ENCODE data around the gene ELP2. TPM values are rescaled to one million over a fixed set of nuclear protein-coding genes. Genes with fewer than 3 reads are reported as not detected.
"Not testable (repeated sequence)": the region's sequence is repeated elsewhere in the genome, so short reads cannot be mapped to it uniquely, and the experiment has no call there.

The ELP2 gene
- polyA plus RNA-seq (2011; rRNA removed) (83.1 and 125 TPM in 2 replicates), polyA minus RNA-seq (2011; rRNA and poly(A)+ RNA removed) (89.3 and 130 TPM in 2 replicates)

GRCh38 chr18:36129300-36130038, at the start of gene ELP2, which contains the start of gene SLC39A6:
TSS of gene ELP2 (plus strand) at chr18:36129899. CDS start at chr18:36129934, 35 bp downstream.
TSS of gene SLC39A6 (minus strand) at chr18:36129340. CDS start at chr18:36127007, 2,333 bp downstream.
- ChIA-PET CTCF (interaction anchor here (0.6 to 1.7 kb wide), 6 partner anchors 19 to 746 kb away, joined by 3 to 5 read pairs (median 5); no protein-coding TSS in a partner anchor), POLR2A (no interaction called here)
- peak within 1 kb of the TSS; percentile 77 for H3K4me3 ChIP-seq (ENCODE audit: low read depth, low read length)
- DNase-seq (ENCODE audit: low read depth), result peak; percentile 57
- TF ChIP-seq CTCF (IDR thresholded peaks at IDR 0.05; ENCODE audit: insufficient read depth, low read depth, low read length), result no peak
- peaks cover 1% of the 10 kb centered on the region for H3K36me3 ChIP-seq (ENCODE audit: control insufficient read depth, insufficient read depth, low read length)
- H3K27me3 ChIP-seq (ENCODE audit: control insufficient read depth, insufficient read depth, low read length), result no peaks in the 10 kb centered on the region

- CTCF ChIA-PET, result interaction anchor here (1.4 kb wide), 1 partner anchor 54 kb away, joined by 3 read pairs; no protein-coding TSS in a partner anchor
- POLR2A ChIA-PET, result not testable (repeated sequence)
Observed at GRCh38 chr18:36081118-36081517, 48.6 kb upstream of the ELP2 start.

GRCh38 chr18:36083729-36084128, 46.0 kb upstream of the ELP2 start:
- no peak for TF ChIP-seq CTCF (IDR thresholded peaks at IDR 0.05; ENCODE audit: insufficient read depth, low read depth, low read length)
- Histone ChIP-seq H3K27me3 (ENCODE audit: control insufficient read depth, insufficient read depth, low read length) (no peaks in the 10 kb centered on the region), H3K4me3 (ENCODE audit: low read depth, low read length) (no peak overlapping the region), H3K36me3 (ENCODE audit: control insufficient read depth, insufficient read depth, low read length) (no peaks in the 10 kb centered on the region)
- DNase-seq (ENCODE audit: low read depth), result no peak
- CTCF ChIA-PET, result no interaction called here
- POLR2A ChIA-PET, result no interaction called here

More at GRCh38 chr18:36081118-36081517, 48.6 kb upstream of the ELP2 start:
- not testable (repeated sequence) for H3K4me3 ChIP-seq (ENCODE audit: low read depth, low read length); H3K27me3 ChIP-seq (ENCODE audit: control insufficient read depth, insufficient read depth, low read length); H3K36me3 ChIP-seq (ENCODE audit: control insufficient read depth, insufficient read depth, low read length); DNase-seq (ENCODE audit: low read depth)

GRCh38 chr18:36085195-36085594, 44.5 kb upstream of the ELP2 start:
- no peaks in the 10 kb centered on the region for H3K36me3 ChIP-seq (ENCODE audit: control insufficient read depth, insufficient read depth, low read length)
- TF ChIP-seq CTCF (IDR thresholded peaks at IDR 0.05; ENCODE audit: insufficient read depth, low read depth, low read length), result no peak
- H3K4me3 ChIP-seq (ENCODE audit: low read depth, low read length), result no peak overlapping the region
- no peaks in the 10 kb centered on the region for H3K27me3 ChIP-seq (ENCODE audit: control insufficient read depth, insufficient read depth, low read length)
- ChIA-PET POLR2A (no interaction called here), CTCF (interaction anchor here (1.1 to 1.4 kb wide), 3 partner anchors 10 to 67 kb away, joined by 3 to 9 read pairs (median 4); no protein-coding TSS in a partner anchor)
- no peak for DNase-seq (ENCODE audit: low read depth)

- DNase-seq (ENCODE audit: low read depth), result no peak
- ChIA-PET POLR2A (no interaction called here), CTCF (interaction anchor here (1.0 to 1.4 kb wide), 3 partner anchors 9 to 198 kb away, joined by 3 to 9 read pairs (median 3); no protein-coding TSS in a partner anchor)
- no peak overlapping the region for H3K4me3 ChIP-seq (ENCODE audit: low read depth, low read length)
- H3K27me3 ChIP-seq (ENCODE audit: control insufficient read depth, insufficient read depth, low read length), result no peaks in the 10 kb centered on the region
- TF ChIP-seq CTCF (IDR thresholded peaks at IDR 0.05; ENCODE audit: insufficient read depth, low read depth, low read length), result no peak
- H3K36me3 ChIP-seq (ENCODE audit: control insufficient read depth, insufficient read depth, low read length), result no peaks in the 10 kb centered on the region
Observed at GRCh38 chr18:36086186-36086585, 43.5 kb upstream of the ELP2 start.

All from BJ (cell line).